Activated CD8-positive, alpha-beta memory T cell treated with anti-CD3 and anti-CD28 coated beads, Interleukin-2, amount 50 U/mL, for 1 hour (primary cell): ENCODE data around the gene LRRC4C.

Source experiments
- DNase-seq: peaks from one replicate; pipeline ENCODE4 v3.0.0-alpha.2; 2020; ENCODE audit errors: extremely low read depth

Gene LRRC4C

DNA sequence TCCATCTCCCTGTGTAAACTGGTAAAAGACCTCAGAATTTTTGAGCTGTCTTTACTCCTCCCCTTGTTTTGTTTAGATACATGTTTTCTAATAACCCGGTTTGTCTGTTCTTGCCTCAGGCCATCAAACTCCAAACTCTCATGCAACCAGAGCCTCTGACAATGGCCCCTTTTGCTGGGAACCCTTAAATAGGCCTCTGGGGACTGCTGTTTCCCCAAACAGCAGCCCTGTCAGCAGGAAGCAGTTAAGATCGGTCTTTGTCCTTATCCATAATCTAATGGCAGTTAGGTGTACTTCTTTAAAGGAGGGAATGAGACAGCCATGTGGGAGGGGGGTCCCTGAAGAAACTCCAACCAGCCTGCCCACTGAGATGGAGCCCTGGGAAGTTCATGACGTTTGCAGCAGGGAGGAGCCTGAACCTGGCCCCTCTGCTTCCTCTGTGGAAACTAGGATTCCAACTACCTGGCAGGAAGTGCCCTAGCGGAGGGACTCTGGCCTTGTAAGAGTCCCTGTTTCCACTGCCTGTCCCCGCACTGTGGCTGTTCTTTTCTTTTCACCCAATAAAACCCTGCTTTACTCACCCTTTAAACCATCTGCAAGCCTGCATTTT, 1354.4 kb downstream of the LRRC4C start:
- DNase-seq, result no peak

DNA sequence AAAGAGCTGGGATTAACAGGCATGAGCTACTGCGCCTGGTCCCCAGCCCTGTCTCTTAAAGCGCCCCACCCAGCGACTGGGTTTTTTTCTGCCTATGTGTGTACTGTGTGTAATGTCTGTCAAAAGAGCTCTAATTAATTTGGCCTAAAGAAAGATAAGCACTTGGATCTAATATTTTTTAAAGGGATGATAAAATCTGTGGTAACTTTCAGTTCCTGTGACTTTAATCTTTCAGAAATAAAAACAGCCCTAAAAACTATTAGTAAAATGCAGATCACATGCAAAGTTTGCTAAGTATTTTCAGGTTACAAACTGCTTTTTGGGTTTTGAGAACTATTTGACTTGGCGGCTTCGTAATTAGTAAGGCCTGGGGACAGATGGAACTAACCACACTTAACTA, 1358.7 kb downstream of the LRRC4C start:
- no peak for DNase-seq

DNA sequence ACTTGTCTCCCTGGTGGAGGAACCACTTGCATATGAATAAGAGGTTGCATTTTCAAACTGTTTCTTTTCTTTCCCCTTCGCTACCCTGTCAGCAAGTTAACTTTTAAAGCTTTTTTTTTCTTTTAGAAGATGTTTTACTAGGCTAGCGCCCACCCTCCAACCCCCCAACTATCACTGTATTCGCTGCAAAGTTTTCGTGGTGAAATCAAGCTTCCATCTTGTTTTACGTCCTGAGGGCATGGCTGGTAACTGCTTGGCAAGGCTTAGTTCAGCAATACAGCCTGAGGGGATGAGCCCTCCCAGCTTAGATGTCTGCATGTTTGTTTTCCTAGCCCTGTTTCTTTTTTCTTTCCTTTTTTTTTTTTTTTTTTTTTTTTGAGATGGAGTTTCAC, 1359.3 kb downstream of the LRRC4C start:
- no peak for DNase-seq

- no peak for DNase-seq
Measured at GRCh38 chr11:40099426-40100161, 1359.9 kb downstream of the LRRC4C start.

GRCh38 chr11:40095446-40095845, 1364.0 kb downstream of the LRRC4C start:
- no peak for DNase-seq

- no peak for DNase-seq
Measured at GRCh38 chr11:40094954-40095353, 1364.5 kb downstream of the LRRC4C start.

GRCh38 chr11:40080434-40080833, 1379.0 kb downstream of the LRRC4C start:
- DNase-seq, result no peak
